IMR-90 (cell line): ENCODE results near the gene LNX1. TPM values are rescaled to one million over a fixed set of nuclear protein-coding genes. Genes with fewer than 3 reads are reported as not detected.

Experiments used
- ATAC-seq: fragments of 200-7000 bp; cut with Tn5 transposase; 2 replicates; pipeline ENCODE4 v1.9.1; 2020; ENCODE audit warnings: low read depth, mild to moderate bottlenecking, moderate library complexity
- BruUV-seq: library from RNA; stranded (reverse); fragments of 400-500 nt; replicated peaks from 2 replicates; lab custom pipeline; 2021; lab: Mats Ljungman, UMichigan
- CTCF ChIA-PET: fragments of 300-600 bp; formaldehyde crosslinking; extraction: SDS; loops from one replicate; lab custom pipeline; 2021; ENCODE audit warnings: antibody characterized with exemption; lab: Yijun Ruan, JAX
- POLR2A ChIA-PET: fragments of 300-600 bp; sonication (Branson Sonifier 250); formaldehyde crosslinking; loops from one replicate; lab custom pipeline; 2022; ENCODE audit warnings: antibody characterized with exemption; ENCODE audit not compliant: unreplicated experiment; lab: Charles Lee
- DNase-seq: peaks from one replicate; pipeline ENCODE4 v3.0.0; 2013
- H2AFZ ChIP-seq: replicated peaks from 2 replicates; pipeline ENCODE3; 2013; ENCODE audit warnings: low read length, mild to moderate bottlenecking; ENCODE audit not compliant: poor library complexity
- H2AK5ac ChIP-seq: 2 replicates; pipeline ENCODE4 v1.6.1; 2013; ENCODE audit warnings: low read depth, low read length, inconsistent platforms
- H2AK9ac ChIP-seq: replicated peaks from 2 replicates; pipeline ENCODE3; 2013; ENCODE audit warnings: mild to moderate bottlenecking, low read depth, low read length, moderate library complexity; ENCODE audit not compliant: poor library complexity
- H2BK120ac ChIP-seq: 2 replicates; pipeline ENCODE4 v1.6.1; 2013; ENCODE audit warnings: low read depth, low read length, inconsistent platforms
- H2BK15ac ChIP-seq: 3 replicates; pipeline ENCODE4 v1.6.1; 2013; ENCODE audit warnings: low read depth, low read length, inconsistent platforms
- H2BK20ac ChIP-seq: 2 replicates; pipeline ENCODE4 v1.6.1; 2013; ENCODE audit warnings: low read depth, mild to moderate bottlenecking, inconsistent platforms, low read length, moderate library complexity
- H2BK5ac ChIP-seq: 2 replicates; pipeline ENCODE4 v1.6.1; 2013; ENCODE audit warnings: mild to moderate bottlenecking, low read depth, low read length, inconsistent platforms; ENCODE audit not compliant: poor library complexity, severe bottlenecking
- H3K14ac ChIP-seq: replicated peaks from 2 replicates; pipeline ENCODE4 v1.6.1; 2013; ENCODE audit warnings: low read depth, low read length, inconsistent platforms
- H3K18ac ChIP-seq: 2 replicates; pipeline ENCODE4 v1.6.1; 2013; ENCODE audit warnings: low read depth, low read length, control low read depth
- H3K23ac ChIP-seq: 2 replicates; pipeline ENCODE4 v1.6.1; 2013; ENCODE audit warnings: low read depth, low read length, inconsistent platforms
- H3K27ac ChIP-seq: 2 replicates; pipeline ENCODE4 v1.5.1; 2013; ENCODE audit warnings: mild to moderate bottlenecking, control low read depth, low read length; ENCODE audit not compliant: insufficient read depth
- H3K27me3 ChIP-seq: 2 replicates; pipeline ENCODE4 v1.6.1; 2013; ENCODE audit warnings: low read length; ENCODE audit not compliant: control insufficient read depth, insufficient read depth
- H3K36me3 ChIP-seq: 2 replicates; pipeline ENCODE4 v1.6.1; 2013; ENCODE audit warnings: low read length, mixed read lengths; ENCODE audit not compliant: control insufficient read depth, insufficient read depth
- H3K4ac ChIP-seq: 2 replicates; pipeline ENCODE4 v1.6.1; 2013; ENCODE audit warnings: low read depth, low read length, inconsistent platforms
- H3K4me1 ChIP-seq: 2 replicates; pipeline ENCODE4 v1.6.1; 2013; ENCODE audit warnings: low read length, mixed read lengths; ENCODE audit not compliant: control insufficient read depth, insufficient read depth
- H3K4me2 ChIP-seq: 2 replicates; pipeline ENCODE4 v1.6.1; 2013; ENCODE audit warnings: low read depth, mild to moderate bottlenecking, control low read depth, low read length, moderate library complexity
- H3K4me3 ChIP-seq: 2 replicates; pipeline ENCODE4 v1.5.1; 2013; ENCODE audit warnings: low read depth, mild to moderate bottlenecking, control low read depth, low read length, moderate library complexity; ENCODE audit not compliant: insufficient read depth
- H3K56ac ChIP-seq: 2 replicates; pipeline ENCODE4 v1.6.1; 2013; ENCODE audit warnings: low read length, inconsistent platforms; ENCODE audit not compliant: insufficient read depth; ENCODE audit errors: extremely low read depth
- H3K79me1 ChIP-seq, 2 experiments: 2 replicates each; pipeline ENCODE4 v1.6.1; 2013; ENCODE audit warnings: low read length in 2 of 2, inconsistent platforms in 1 of 2, low read depth in 1 of 2
- H3K9ac ChIP-seq: 2 replicates; pipeline ENCODE4 v1.6.1; 2013; ENCODE audit warnings: low read depth, low read length, control low read depth
- H3K9me1 ChIP-seq: 2 replicates; pipeline ENCODE4 v1.6.1; 2013; ENCODE audit warnings: low read length, inconsistent platforms; ENCODE audit not compliant: insufficient read depth
- H3K9me3 ChIP-seq: 2 replicates; pipeline ENCODE4 v1.6.1; 2013; ENCODE audit warnings: low read length; ENCODE audit not compliant: control insufficient read depth, insufficient read depth
- H4K20me1 ChIP-seq: 2 replicates; pipeline ENCODE4 v1.6.1; 2013; ENCODE audit warnings: low read length, inconsistent platforms; ENCODE audit not compliant: insufficient read depth
- H4K5ac ChIP-seq: 2 replicates; pipeline ENCODE4 v1.6.1; 2013; ENCODE audit warnings: mild to moderate bottlenecking, low read depth, low read length, control low read depth
- H4K8ac ChIP-seq, 2 experiments: 2 replicates each; pipeline ENCODE4 v1.6.1; 2013; ENCODE audit warnings: low read depth in 2 of 2, low read length in 2 of 2, control low read depth in 1 of 2, inconsistent platforms in 1 of 2
- H4K91ac ChIP-seq: 2 replicates; pipeline ENCODE4 v1.6.1; 2013; ENCODE audit warnings: low read depth, low read length, inconsistent platforms; ENCODE audit not compliant: insufficient read depth
- BHLHE40 ChIP-seq: fragments of 150-350 bp; IDR thresholded peaks from 2 replicates; pipeline ENCODE4 v1.6.1; 2016; ENCODE audit warnings: mild to moderate bottlenecking, low read depth, low read length
- CEBPB ChIP-seq: IDR thresholded peaks from 2 replicates; pipeline ENCODE4 v1.6.1; 2012; ENCODE audit warnings: low read depth, low read length, improper control_type of control experiment
- MAZ ChIP-seq: IDR thresholded peaks from 2 replicates; pipeline ENCODE4 v1.6.1; 2012; ENCODE audit warnings: low read depth, mild to moderate bottlenecking, low read length, improper control_type of control experiment, moderate library complexity, borderline replicate concordance
- MXI1 ChIP-seq: IDR thresholded peaks from 2 replicates; pipeline ENCODE4 v1.6.1; 2012; ENCODE audit warnings: low read depth, mild to moderate bottlenecking, low read length, moderate library complexity, borderline replicate concordance
- NFE2L2 ChIP-seq: fragments of 150-350 bp; IDR thresholded peaks from 2 replicates; pipeline ENCODE4 v1.6.1; 2016; ENCODE audit warnings: low read depth, mild to moderate bottlenecking, low read length
- RCOR1 ChIP-seq: IDR thresholded peaks from 2 replicates; pipeline ENCODE4 v1.6.1; 2012; ENCODE audit warnings: mild to moderate bottlenecking, low read length, improper control_type of control experiment; ENCODE audit not compliant: insufficient replicate concordance
- USF2 ChIP-seq: fragments of 150-350 bp; IDR thresholded peaks from 2 replicates; pipeline ENCODE4 v1.6.1; 2017; ENCODE audit warnings: mild to moderate bottlenecking, antibody characterized with exemption, low read length, low read depth
- WGBS, 2 experiments: methylation state at CpG; one replicate each; pipeline versions ENCODE4 v1.1.5 to v1.1.7; 2013; ENCODE audit warnings: missing lambda C conversion rate in 2 of 2; ENCODE audit not compliant: insufficient read length in 1 of 2; ENCODE audit errors: extremely low coverage in 2 of 2; 5-methylcytosine and 5-hydroxymethylcytosine counted together
- dilution Hi-C: fragments of 300-500 bp; cut with HindIII; formaldehyde crosslinking; loops from one replicate; pipeline ENCODE4 v1.14.3; 2018; ENCODE audit warnings: low sequenced_read_pairs; ENCODE audit not compliant: unreplicated experiment
- in situ Hi-C: fragments of 300-500 bp; cut with MboI; formaldehyde crosslinking; loops from 3 replicates; pipeline ENCODE4 v1.14.3; 2019; ENCODE audit warnings: low sequenced_read_pairs, inconsistent platforms, mixed read lengths
- intact Hi-C: fragments of 100-400 bp; cut with micrococcal nuclease; formaldehyde crosslinking; loops from 2 replicates; pipeline ENCODE4 v1.10.0; 2022
- polyA plus RNA-seq, 3 experiments: library from polyadenylated mRNA; depleted of rRNA; stranded (reverse); fragments of >200 nt; gene quantifications; 2 replicates each; pipeline ENCODE4 v1.2.3, GENCODE V29; 2012; ENCODE audit warnings: low replicate concordance in 1 of 3
- total RNA-seq: library from RNA; depleted of rRNA; stranded (reverse); fragments of >200 nt; gene quantifications from 2 replicates; pipeline ENCODE4 v1.2.3, GENCODE V29; 2012

LNX1 gene
- total and polyA plus RNA-seq, 2 of the 4 experiments (the other 2 are of a cell fraction): 0.15 to 0.36 TPM

GRCh38 chr4:53527326-53527725 is 64.0 kb downstream of the LNX1 start:
- Histone ChIP-seq H2BK15ac (peak overlapping the region; percentile 30; the same call in 1 of the 3 replicates), H4K5ac (no peak overlapping the region), H3K4ac (peak overlapping the region; percentile 16; the same call in 1 of the 2 replicates), H2BK20ac (no peak overlapping the region; the same call in 1 of the 2 replicates), H2AK5ac (no peak overlapping the region), H2BK5ac (no peak overlapping the region), H2AFZ (peak overlapping the region; percentile 6), H3K27me3 (no peaks in the 10 kb centered on the region), H3K14ac (no peak overlapping the region; the same call in 1 of the 2 replicates), H3K4me3 (no peak overlapping the region), H3K9me1 (peaks cover 7% of the 10 kb centered on the region), H4K20me1 (no peaks in the 10 kb centered on the region), H4K91ac (no peak overlapping the region), H4K8ac (no peak overlapping the region), H3K79me1 (no peaks in the 10 kb centered on the region), H3K9ac (no peak overlapping the region), H3K4me1 (peaks cover 13% of the 10 kb centered on the region), H3K36me3 (no peaks in the 10 kb centered on the region), H2BK120ac (peak overlapping the region; percentile 49; the same call in 1 of the 2 replicates), H3K27ac (no peak overlapping the region), H2AK9ac (no peak overlapping the region), H3K18ac (no peak overlapping the region), H3K9me3 (no peaks in the 10 kb centered on the region), H3K4me2 (no peak overlapping the region), H3K23ac (no peak overlapping the region), H3K56ac (no peak overlapping the region)
- TF ChIP-seq NFE2L2 (no peak), CEBPB (no peak), USF2 (no peak), BHLHE40 (no peak), MAZ (no peak), MXI1 (no peak), RCOR1 (no peak)
- in situ Hi-C loops (no loop called here), dilution Hi-C loops (no loop called here), intact Hi-C loops (no loop called here)
- no peak for DNase-seq
- ChIA-PET POLR2A (no interaction called here), CTCF (no interaction called here)
- 83% methylated on average over 1 of the region's 1 CpG; no CpG with 5 or more reads in 1 of the 2 experiments for WGBS, 2 experiments
- BruUV-seq: no TSS peak
- no peak for ATAC-seq
